Measurements from ENCODE around the gene KERA.
"Not testable (repeated sequence)": the region's sequence is repeated elsewhere in the genome, so short reads cannot be mapped to it uniquely, and the experiment has no call there.

Gene KERA, protein sequence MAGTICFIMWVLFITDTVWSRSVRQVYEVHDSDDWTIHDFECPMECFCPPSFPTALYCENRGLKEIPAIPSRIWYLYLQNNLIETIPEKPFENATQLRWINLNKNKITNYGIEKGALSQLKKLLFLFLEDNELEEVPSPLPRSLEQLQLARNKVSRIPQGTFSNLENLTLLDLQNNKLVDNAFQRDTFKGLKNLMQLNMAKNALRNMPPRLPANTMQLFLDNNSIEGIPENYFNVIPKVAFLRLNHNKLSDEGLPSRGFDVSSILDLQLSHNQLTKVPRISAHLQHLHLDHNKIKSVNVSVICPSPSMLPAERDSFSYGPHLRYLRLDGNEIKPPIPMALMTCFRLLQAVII

DNA sequence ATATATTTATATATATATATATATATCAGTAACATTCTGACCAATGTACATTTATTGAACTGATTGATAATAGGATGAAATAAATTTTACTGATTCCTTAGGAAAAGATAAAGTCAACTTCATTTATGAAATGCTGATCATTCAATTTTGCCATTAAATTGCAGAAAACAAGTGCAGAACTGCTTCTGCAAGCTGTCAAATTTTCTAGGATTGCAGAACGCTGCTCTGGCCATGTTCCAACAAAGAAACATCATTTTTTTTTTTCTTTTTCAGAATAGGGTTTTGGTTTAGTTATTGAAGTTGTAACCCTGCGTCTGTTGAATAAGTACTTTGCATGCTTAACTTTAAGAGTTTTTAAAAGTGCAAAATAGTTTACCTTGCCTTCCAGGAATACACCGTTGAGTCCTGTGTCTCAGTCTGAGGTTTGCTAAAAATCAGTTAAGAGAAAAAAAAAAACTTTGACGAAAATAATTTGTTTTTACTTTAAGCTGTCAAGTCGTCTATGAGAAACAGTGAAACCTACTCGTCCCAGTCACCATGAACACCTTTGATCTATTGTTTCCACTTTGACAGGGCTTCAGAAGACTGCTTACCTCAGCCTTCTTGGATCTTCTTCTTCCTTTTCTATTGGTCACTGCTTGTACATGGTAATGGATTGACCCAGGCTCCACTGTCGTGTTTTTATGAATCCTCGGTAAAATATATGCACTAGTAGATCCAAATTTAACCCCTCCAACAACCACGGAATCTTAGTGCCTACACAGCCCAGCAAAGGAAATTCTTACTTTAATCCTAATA is at the start of gene KERA:
TSS of gene KERA (minus strand) at position 657 of the 798 bp plus-strand sequence. CDS start 1,743 bp downstream, outside the sequence.
- no peak for DNase-seq (ENCODE audit: low read depth)

DNA sequence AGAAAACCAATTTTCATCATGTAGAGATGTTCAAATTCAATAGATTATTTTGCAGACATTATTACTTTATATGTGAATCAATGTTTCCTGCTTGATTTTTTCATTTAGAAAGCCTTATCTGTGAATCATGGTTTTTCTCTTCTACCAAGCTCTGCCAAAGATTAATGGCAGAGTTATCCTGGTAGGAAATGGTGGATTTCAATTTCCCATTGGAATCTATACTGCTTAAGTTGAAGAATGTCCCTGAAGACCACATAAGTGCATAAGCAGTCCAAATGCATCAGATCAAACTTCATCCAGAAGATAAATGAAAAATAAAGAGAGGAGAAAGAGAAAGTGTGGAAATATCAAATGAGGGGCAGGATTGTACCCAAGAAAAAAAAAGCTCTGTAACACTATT is 48.5 kb upstream of the KERA start:
- DNase-seq (ENCODE audit: low read depth): no peak

- DNase-seq (ENCODE audit: low read depth): no peak
These were observed 48.0 kb upstream of the KERA start for GRCh38 chr12:91105807-91106206.

DNA sequence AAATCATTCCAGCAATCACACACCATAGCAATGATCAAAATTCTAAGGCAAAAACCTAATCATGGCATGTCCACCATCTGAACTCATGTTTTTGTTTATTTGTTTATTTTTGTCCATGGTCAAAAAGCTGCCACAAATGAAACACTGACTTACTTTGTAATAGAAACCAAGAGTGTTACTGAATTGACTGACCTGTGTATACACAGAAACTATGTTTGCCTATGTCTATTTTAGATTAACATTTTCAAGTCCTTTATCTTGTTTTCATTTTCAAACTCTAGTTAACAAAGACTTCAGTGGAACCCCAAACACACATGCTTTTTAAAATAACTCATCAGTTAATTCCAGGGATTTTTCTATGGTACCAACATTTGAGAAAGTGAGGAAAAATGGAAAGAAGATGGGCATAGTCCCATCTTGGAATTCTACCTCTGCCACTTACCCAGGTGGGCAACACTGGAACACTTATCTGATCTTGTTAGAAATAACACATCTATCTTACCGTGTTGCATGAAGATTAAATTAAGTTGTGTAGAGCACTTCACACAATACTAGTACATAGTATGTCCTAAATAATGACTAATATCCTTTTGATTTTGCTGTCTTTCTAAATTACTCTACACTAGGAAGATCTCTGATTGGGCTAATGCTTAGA is 47.1 kb upstream of the KERA start:
- no peak for DNase-seq (ENCODE audit: low read depth)

DNA sequence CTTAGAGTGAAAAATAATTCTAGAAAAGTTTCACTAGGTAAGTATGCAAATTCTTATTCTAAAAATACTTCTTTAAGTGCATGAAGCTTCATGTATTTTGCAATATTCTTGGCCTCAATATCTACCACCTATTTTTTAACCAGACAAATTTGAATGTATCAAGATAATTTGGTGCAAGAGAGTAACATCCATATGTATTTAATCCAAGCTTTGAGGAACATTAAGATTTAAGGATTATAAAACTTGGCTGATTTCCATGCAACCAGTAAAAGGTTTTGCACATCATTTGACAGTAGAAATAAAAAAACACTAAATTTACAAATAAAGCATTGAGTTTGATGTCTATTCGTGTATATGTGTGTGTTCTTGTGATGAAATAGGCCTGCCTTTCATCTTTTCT is 45.8 kb upstream of the KERA start:
- no peak for DNase-seq (ENCODE audit: low read depth)

DNA sequence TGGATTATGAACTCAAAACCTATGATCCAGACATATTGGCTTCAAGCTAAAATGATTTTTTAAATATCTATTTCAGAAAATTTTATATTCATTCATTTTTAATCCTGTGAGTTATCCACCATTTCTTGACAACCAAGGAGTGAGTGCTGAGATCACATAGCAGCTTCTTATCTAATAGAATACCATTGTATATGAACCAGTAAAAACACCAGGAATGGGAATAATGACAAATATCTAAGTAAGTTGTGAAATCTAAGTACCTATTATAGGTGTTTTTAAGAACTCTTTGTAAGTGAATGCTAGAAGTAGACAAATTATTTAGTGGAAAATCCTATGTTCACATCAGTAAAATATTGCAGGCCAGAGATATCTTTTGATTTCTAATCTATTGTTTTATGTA is 45.3 kb upstream of the KERA start:
- DNase-seq (ENCODE audit: low read depth): no peak

- no peak for DNase-seq (ENCODE audit: low read depth)
These were observed 43.1 kb upstream of the KERA start for GRCh38 chr12:91100906-91101305.

DNA sequence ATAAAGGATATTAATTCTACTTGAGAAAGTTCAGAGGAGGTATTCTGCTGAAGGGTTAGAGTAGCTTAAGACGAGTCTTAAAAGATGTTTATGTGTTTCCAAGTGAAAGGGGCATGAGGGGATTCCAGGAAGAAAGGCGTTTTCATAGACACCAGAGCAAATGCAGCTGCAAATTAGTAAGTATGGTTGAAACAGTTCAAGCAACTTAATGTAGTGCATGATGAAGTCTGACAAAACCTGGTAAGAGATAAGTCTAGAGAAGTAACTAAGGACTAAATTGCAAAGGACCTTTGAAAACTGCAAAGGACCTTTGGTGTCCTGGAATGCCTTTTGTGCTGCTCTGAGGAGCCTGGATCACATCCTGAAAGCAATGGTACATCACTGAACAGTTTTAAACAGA is 42.0 kb upstream of the KERA start:
- no peak for DNase-seq (ENCODE audit: low read depth)

DNA sequence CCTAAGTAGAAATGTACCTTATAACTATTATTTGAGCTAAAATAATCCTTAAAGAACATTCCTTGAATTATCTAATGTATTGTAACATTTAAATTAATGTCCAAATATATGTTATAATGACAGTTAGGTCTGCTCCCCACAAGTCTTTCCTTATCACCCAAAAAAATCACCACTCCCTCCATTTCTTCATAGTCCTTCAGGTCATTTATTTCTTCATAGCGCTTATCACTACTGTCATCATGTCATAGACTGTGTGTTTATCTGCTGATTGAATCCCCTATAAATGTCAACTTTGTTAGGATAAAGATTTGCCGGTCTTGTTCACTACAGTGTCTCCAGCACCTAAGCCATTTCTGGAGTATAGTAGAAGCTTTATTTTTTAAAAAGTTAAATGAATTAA is 41.5 kb upstream of the KERA start:
- DNase-seq (ENCODE audit: low read depth): no peak

GRCh38 chr12:91098941-91099340 is 41.1 kb upstream of the KERA start:
- DNase-seq (ENCODE audit: low read depth): no peak

- no peak for DNase-seq (ENCODE audit: low read depth)
These were observed 40.6 kb upstream of the KERA start for GRCh38 chr12:91098461-91098860.

- DNase-seq (ENCODE audit: low read depth): no peak
These were observed 37.1 kb upstream of the KERA start for GRCh38 chr12:91094957-91095356.

DNA sequence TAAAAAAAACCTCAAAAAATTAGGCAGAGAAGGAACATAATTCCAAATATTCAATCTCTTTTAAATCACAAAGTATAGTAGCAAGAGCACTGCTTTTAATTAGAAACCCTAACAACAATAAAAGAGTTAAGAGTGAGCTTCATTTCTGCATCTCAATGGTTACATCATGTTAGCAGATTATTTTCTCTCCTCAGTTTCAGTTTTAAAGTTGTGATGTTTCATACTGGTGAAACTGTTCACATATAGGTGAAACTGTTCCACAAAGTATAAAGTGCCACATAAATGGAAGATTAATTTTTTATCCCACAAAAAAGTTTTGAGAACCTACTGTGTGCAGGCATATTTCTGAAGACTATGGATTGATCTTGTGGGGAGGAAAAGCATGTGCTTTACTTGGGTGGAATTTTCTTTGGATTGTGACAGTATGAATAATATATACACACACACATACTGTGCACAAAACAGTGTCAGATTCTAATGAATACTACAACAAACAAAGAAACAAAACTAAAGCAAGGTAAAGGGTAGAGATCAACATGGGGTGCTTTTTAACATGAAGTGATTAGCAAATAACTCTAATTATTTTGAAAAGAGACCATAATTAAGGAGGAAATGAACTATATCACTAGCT is 36.3 kb upstream of the KERA start:
- DNase-seq (ENCODE audit: low read depth): no peak

DNA sequence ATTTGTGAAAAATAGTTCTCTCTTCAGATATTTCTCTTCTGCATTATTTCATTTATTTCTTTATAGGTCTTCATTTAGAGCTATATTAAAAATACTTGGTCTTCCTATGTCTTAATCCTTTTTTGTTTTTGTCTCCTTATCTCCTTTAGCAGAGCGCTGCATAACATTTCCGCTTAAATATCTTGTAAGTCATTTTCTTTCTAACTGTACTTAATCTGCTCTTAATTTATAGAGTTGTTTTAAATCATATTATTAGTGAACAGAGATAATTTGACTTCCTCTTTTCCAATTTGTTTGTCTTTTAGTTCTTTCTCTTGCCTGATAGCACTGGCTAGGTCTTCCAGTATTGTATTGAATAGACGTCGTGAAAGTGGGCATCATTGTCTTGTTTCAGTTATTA is 35.5 kb upstream of the KERA start:
- no peak for DNase-seq (ENCODE audit: low read depth)

- DNase-seq (ENCODE audit: low read depth): no peak
These were observed 34.3 kb upstream of the KERA start for GRCh38 chr12:91091916-91092715.

DNA sequence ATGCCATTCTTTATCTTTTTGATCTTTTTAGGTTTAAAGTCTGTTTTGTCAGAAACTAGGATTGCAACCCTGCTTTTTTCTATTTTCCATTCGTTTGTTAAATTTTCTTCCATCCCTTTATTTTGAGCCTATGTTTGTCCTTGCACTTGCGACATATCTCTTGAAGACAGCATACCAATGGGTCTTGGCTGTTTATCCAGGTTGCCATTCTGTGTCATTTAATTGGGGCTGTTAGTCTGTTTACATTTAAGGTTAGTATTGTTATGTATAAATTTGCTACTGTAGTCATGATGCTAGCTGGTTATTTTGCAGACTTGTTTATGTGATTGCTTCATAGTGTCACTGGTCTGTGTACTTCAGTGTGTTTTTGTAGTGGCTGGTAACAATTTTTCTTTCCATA is 32.1 kb upstream of the KERA start:
- DNase-seq (ENCODE audit: low read depth): not testable (repeated sequence)

GRCh38 chr12:91080041-91080440 is 22.2 kb upstream of the KERA start:
- no peak for DNase-seq (ENCODE audit: low read depth)

DNA sequence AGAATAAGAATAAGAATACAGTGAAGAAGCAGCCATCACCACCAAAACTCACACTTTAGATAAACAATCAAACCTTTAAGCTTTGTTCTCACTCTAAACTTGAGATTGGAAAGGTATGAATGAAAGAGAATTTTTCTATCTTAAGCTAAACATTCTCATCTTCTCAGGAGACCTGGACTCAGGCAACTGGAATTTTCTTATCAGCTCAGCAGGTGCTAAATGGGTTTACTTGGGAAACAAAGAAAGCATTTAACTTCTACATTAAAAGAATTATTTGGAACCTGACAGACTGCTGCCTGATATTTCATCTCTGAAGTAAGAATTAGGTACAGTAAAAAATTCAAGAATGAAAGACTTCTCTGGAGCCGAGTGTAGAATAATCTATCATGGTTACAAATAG is 20.7 kb upstream of the KERA start:
- no peak for DNase-seq (ENCODE audit: low read depth)

DNA sequence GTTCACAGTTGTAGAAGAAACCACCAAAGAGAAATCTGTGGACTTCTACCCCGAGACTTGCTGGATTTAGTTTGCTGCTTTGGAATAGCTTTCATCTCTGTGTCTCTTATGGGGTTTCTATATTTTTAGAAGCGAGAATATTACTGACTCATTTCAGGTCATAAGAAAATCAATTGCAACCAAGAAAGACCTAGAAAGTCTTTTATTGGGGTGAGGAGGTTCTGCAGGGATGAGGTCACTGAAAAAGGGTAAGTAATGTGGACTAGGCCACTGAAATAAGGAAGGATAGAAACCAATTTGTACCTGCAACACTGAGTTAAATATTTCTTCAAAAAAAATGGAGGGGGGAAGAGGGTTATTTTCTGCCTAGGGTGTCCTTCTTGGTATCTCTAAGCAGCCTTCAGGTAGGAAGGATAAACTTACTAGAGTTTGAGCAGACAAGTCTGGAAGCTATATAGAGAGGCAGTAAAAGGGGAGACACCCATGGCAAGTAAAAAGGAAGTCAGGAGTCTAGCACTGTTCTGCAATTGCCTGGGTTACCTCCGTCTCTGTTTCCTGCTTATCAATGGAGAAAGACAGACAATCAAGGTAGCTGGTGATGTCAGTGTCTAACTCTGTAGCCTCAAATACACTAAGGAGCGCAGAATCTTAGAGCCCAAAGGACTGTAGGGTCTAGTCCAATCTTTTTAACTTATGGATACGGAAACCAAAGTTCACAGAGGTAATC is 19.6 kb upstream of the KERA start:
- DNase-seq (ENCODE audit: low read depth): no peak

GRCh38 chr12:91074851-91075250 is 17.0 kb upstream of the KERA start:
- no peak for DNase-seq (ENCODE audit: low read depth)

GRCh38 chr12:91074154-91074709 is 16.4 kb upstream of the KERA start:
- no peak for DNase-seq (ENCODE audit: low read depth)

Data from stimulated activated CD8-positive, alpha-beta memory T cell treated with anti-CD3 and anti-CD28 coated beads, Interleukin-15, amount 100 ng/mL, for 1 hour (primary cell).